Activated naive CD4-positive, alpha-beta T cell treated with anti-CD3 and anti-CD28 coated beads, Interleukin-2, amount 50 U/mL, for 72 hours (primary cell): Measurements from ENCODE around the gene GFRAL. TPM values are rescaled to one million over a fixed set of nuclear protein-coding genes. Genes with fewer than 3 reads are reported as not detected.

Experiments
- ATAC-seq, 2 donors: fragments of 150-1000 bp; cut with Tn5 transposase; 2 replicates each; pipeline ENCODE4 v1.10.0; 2021; ENCODE audit warnings: mild to moderate bottlenecking in 2 of 2, moderate library complexity in 2 of 2
- DNase-seq, 2 donors: peaks; one replicate each; pipeline ENCODE4 v3.0.0; 2021 to 2022; ENCODE audit warnings: low spot score in 2 of 2
- H3K27ac Mint-ChIP-seq, 2 donors: one replicate each; pipeline ENCODE4 v1.8.0; 2022; ENCODE audit warnings: mild to moderate bottlenecking in 2 of 2, mixed read lengths in 2 of 2
- H3K36me3 Mint-ChIP-seq, 2 donors: one replicate each; pipeline ENCODE4 v1.8.0; 2022; ENCODE audit warnings: mixed read lengths in 2 of 2
- H3K9me3 Mint-ChIP-seq, 2 donors: one replicate each; pipeline ENCODE4 v1.8.0; 2022; ENCODE audit warnings: mixed read lengths in 2 of 2
- total RNA-seq, 2 donors: library from RNA; stranded (reverse); gene quantifications; one replicate each; pipeline ENCODE4 v1.2.3, GENCODE V29; 2022

GFRAL gene
- total RNA-seq, 2 donors from 2014 or later = not detected

GRCh38 chr6:55397986-55398385 is 70.7 kb downstream of the GFRAL start:
- Mint-ChIP-seq H3K36me3 (no peaks in the 10 kb centered on the region), H3K27ac (no peak overlapping the region), H3K9me3 (peaks cover 5 to 13% of the 10 kb centered on the region in 2 donors)
- ATAC-seq (no peak), DNase-seq (no peak)

GRCh38 chr6:55399351-55399750 is 72.1 kb downstream of the GFRAL start:
- H3K9me3 Mint-ChIP-seq = peaks cover 3 to 5% of the 10 kb centered on the region in 2 donors
- ATAC-seq = no peak
- no peak overlapping the region for H3K27ac Mint-ChIP-seq

GRCh38 chr6:55405474-55406235 is 78.4 kb downstream of the GFRAL start:
- H3K36me3 Mint-ChIP-seq = no peaks in the 10 kb centered on the region
- no peak for DNase-seq
- H3K27ac Mint-ChIP-seq = no peak overlapping the region
- ATAC-seq = no peak
- H3K9me3 Mint-ChIP-seq = peaks cover 6% of the 10 kb centered on the region in 2 donors

More at GRCh38 chr6:55399351-55399750, 72.1 kb downstream of the GFRAL start:
- no peaks in the 10 kb centered on the region for H3K36me3 Mint-ChIP-seq
- DNase-seq = no peak

GRCh38 chr6:55410674-55411073 is 83.4 kb downstream of the GFRAL start:
- no peak overlapping the region for H3K27ac Mint-ChIP-seq
- DNase-seq (no peak), ATAC-seq (no peak)
- H3K9me3 Mint-ChIP-seq = peaks cover 24 to 28% of the 10 kb centered on the region in 2 donors
- no peaks in the 10 kb centered on the region for H3K36me3 Mint-ChIP-seq

- DNase-seq (no peak), ATAC-seq (no peak)
- no peak overlapping the region for H3K27ac Mint-ChIP-seq
- H3K9me3 Mint-ChIP-seq = peaks cover 12 to 19% of the 10 kb centered on the region in 2 donors
- no peaks in the 10 kb centered on the region for H3K36me3 Mint-ChIP-seq
These were observed 96.7 kb downstream of the GFRAL start for GRCh38 chr6:55423933-55424332.

GRCh38 chr6:55433446-55434130 is 106.3 kb downstream of the GFRAL start:
- H3K9me3 Mint-ChIP-seq = peaks cover 16 to 19% of the 10 kb centered on the region in 2 donors
- no peak for ATAC-seq
- no peak overlapping the region for H3K27ac Mint-ChIP-seq
- no peak for DNase-seq
- H3K36me3 Mint-ChIP-seq = no peaks in the 10 kb centered on the region

- Mint-ChIP-seq H3K36me3 (no peaks in the 10 kb centered on the region), H3K9me3 (peaks cover 13 to 14% of the 10 kb centered on the region in 2 donors), H3K27ac (no peak overlapping the region)
- ATAC-seq = no peak
- DNase-seq = no peak
These were observed 109.9 kb downstream of the GFRAL start for GRCh38 chr6:55437141-55437540.

GRCh38 chr6:55438203-55438602 is 110.9 kb downstream of the GFRAL start:
- Mint-ChIP-seq H3K9me3 (peaks cover 12 to 14% of the 10 kb centered on the region in 2 donors), H3K36me3 (no peaks in the 10 kb centered on the region), H3K27ac (no peak overlapping the region)
- DNase-seq (no peak), ATAC-seq (no peak)

- H3K9me3 Mint-ChIP-seq = no peaks in the 10 kb centered on the region
- ATAC-seq (no peak), DNase-seq (no peak)
- H3K36me3 Mint-ChIP-seq = no peaks in the 10 kb centered on the region
- no peak overlapping the region for H3K27ac Mint-ChIP-seq
These were observed 116.2 kb downstream of the GFRAL start for GRCh38 chr6:55443238-55444134.

- ATAC-seq (no peak), DNase-seq (no peak)
- Mint-ChIP-seq H3K9me3 (peaks cover 4 to 13% of the 10 kb centered on the region in 2 donors), H3K36me3 (no peaks in the 10 kb centered on the region), H3K27ac (no peak overlapping the region)
These were observed 118.5 kb downstream of the GFRAL start for GRCh38 chr6:55445648-55446204.

- Mint-ChIP-seq H3K27ac (no peak overlapping the region), H3K36me3 (no peaks in the 10 kb centered on the region), H3K9me3 (peaks cover 11 to 16% of the 10 kb centered on the region in 2 donors)
- DNase-seq = no peak
- ATAC-seq = no peak
These were observed 120.6 kb downstream of the GFRAL start for GRCh38 chr6:55447891-55448290.

GRCh38 chr6:55448451-55448850 is 121.2 kb downstream of the GFRAL start:
- H3K36me3 Mint-ChIP-seq = no peaks in the 10 kb centered on the region
- DNase-seq (no peak), ATAC-seq (no peak)
- no peak overlapping the region for H3K27ac Mint-ChIP-seq
- H3K9me3 Mint-ChIP-seq = peaks cover 12 to 16% of the 10 kb centered on the region in 2 donors

GRCh38 chr6:55449225-55449624 is 122.0 kb downstream of the GFRAL start:
- no peak overlapping the region for H3K27ac Mint-ChIP-seq
- ATAC-seq = no peak
- H3K36me3 Mint-ChIP-seq = no peaks in the 10 kb centered on the region
- DNase-seq = no peak
- H3K9me3 Mint-ChIP-seq = peaks cover 12 to 16% of the 10 kb centered on the region in 2 donors

GRCh38 chr6:55450005-55450404 is 122.7 kb downstream of the GFRAL start:
- Mint-ChIP-seq H3K9me3 (peaks cover 12 to 16% of the 10 kb centered on the region in 2 donors), H3K36me3 (no peaks in the 10 kb centered on the region), H3K27ac (no peak overlapping the region)
- DNase-seq (no peak), ATAC-seq (no peak)
